ENCODE measurements around the gene INTU. TPM values are rescaled to one million over a fixed set of nuclear protein-coding genes. Genes with fewer than 3 reads are reported as not detected.
"Not testable (repeated sequence)": the region's sequence is repeated elsewhere in the genome, so short reads cannot be mapped to it uniquely, and the experiment has no call there.

The INTU gene
- polyA plus RNA-seq (ENCODE audit: insufficient read length in 4 of 4), result 10 to 100 TPM; 20.0 to 25.1 (median 23.9) TPM

DNA sequence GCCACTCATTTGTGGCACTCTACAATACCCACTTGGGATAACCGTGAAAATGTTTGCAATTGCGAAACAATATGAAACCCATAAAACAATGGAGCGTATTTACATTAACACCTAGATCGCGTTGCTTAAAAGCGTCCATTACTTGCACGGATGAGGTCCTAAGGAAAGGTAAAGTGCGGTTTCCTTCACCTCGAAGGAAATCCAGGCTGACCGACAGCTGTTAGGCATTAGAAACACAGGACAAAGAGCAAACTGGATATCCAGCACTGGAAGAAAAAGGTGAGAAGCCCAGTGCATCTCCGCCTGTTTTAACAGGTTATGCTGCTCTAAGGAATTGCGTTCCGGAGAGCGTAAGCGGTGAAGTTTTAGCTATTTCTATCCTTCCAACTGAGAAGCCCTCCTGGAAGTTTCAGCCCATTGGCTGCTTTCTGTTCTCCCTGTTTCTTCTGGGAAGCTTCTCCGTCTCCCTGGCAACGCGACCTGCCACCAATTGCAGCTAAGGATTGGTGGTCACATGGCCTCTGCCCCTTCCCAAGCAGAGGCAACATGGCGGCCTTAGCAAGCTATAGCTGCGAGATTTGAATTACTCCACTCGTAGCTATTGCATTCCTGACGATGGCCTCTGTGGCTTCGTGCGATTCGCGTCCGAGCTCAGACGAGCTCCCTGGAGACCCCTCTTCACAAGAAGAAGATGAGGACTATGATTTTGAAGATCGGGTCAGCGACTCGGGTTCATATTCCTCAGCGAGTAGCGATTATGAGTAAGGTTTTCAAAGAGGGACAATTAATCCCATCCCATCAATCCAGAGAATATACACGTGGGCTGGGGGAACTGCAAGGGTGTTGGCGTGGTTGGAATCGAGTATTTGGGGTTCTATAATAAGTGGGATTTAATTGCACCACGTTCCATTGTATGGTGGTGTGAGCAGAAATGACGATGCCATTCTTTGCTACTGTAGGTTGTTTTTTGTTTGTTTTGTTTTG lies at the start of gene INTU:
Gene INTU, plus strand, starts transcription at position 538 of the 984 bp plus-strand sequence. Its CDS starts 78 bp downstream, at position 616.
- peak; percentile 75 to 92 (median 85) for DNase-seq (ENCODE audit: low read depth in 4 of 4, low spot score in 2 of 4)

GRCh38 chr4:127586496-127586895 lies 46.3 kb upstream of the INTU start:
- DNase-seq (ENCODE audit: low read depth in 4 of 4, low spot score in 2 of 4), result not testable (repeated sequence)

- DNase-seq (ENCODE audit: low read depth in 4 of 4, low spot score in 2 of 4), result no peak
These were observed 45.7 kb upstream of the INTU start for GRCh38 chr4:127586922-127587571.

DNA sequence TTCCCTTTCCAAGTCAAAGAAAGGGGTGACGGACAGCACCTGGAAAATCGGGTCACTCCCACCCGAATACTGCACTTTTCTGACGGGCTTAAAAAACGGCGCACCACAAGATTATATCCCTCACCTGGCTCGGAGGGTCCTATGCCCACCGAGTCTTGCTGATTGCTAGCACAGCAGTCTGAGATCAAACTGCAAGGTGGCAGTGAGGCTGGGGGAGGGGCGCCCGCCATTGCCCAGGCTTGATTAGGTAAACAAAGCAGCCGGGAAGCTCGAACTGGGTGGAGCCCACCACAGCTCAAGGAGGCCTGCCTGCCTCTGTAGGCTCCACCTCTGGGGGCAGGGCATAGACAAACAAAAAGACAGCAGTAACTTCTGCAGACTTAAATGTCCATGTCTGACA lies 43.6 kb upstream of the INTU start:
- not testable (repeated sequence) for DNase-seq (ENCODE audit: low read depth in 4 of 4, low spot score in 2 of 4)

DNA sequence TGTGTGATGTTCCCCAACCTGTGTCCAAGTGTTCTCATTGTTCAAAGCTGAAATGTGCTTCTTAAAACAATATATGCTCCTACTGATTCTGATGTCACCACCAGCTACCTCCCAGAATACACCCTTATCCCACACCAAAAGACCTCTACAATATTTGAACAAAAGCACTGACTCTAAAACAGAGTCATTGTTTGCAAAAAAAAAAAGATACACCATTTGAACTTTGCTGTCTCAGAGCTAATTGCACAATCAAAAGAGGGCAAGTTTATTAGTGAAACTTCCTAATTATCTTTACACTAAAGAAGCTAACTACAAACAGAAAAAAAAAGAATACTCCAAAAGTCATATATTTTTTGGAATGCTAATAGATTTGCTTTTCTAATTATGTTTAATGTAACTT lies 34.1 kb upstream of the INTU start:
- DNase-seq (ENCODE audit: low read depth in 4 of 4, low spot score in 2 of 4), result no peak

- no peak for DNase-seq (ENCODE audit: low read depth in 4 of 4, low spot score in 2 of 4)
These were observed 31.7 kb upstream of the INTU start for GRCh38 chr4:127601029-127601428.

GRCh38 chr4:127604949-127605709 lies 27.6 kb upstream of the INTU start:
- peak in 1 of 4 donors; percentile 23 for DNase-seq (ENCODE audit: low read depth in 4 of 4, low spot score in 2 of 4)

DNA sequence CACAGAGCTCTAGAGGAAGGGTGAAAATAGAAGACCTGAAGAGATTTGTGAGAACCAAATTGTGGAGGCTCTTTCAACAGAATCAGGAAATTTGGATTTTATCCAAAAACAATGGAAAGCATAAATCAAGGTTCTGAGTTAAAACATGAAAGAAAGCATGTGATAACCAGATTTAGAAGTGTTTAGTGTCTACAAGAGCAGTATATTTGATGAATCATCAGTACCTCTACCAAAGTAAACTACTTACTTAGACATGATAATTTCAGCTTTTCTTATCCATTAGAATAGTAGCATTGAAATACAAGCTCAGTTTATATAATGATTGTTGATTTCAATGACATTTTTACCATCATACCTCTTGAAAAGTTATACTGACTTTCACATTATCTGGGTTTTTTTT lies 25.9 kb upstream of the INTU start:
- DNase-seq (ENCODE audit: low read depth in 4 of 4, low spot score in 2 of 4), result no peak

- no peak for DNase-seq (ENCODE audit: low read depth in 4 of 4, low spot score in 2 of 4)
These were observed 23.3 kb upstream of the INTU start for GRCh38 chr4:127609484-127609883.

DNA sequence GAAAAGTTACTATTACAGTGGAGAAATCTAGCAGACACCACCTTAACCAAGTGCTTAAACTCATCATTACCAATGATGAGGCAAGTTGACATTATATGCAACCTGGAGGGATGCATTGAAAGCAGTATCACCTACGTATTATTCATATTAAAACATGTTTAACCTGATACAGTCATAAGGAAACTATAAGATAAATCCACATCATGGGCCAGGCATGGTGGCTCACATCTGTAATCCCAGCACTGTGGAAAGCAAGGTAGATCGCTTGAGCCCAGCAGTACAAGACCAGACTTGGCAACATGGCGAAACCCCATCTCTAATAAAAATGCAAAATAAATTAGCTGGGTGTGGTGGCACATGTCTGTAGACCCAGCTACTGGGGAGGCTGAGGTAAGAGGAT lies 22.3 kb upstream of the INTU start:
- no peak for DNase-seq (ENCODE audit: low read depth in 4 of 4, low spot score in 2 of 4)

- DNase-seq (ENCODE audit: low read depth in 4 of 4, low spot score in 2 of 4), result no peak
These were observed 15.9 kb upstream of the INTU start for GRCh38 chr4:127616898-127617297.

DNA sequence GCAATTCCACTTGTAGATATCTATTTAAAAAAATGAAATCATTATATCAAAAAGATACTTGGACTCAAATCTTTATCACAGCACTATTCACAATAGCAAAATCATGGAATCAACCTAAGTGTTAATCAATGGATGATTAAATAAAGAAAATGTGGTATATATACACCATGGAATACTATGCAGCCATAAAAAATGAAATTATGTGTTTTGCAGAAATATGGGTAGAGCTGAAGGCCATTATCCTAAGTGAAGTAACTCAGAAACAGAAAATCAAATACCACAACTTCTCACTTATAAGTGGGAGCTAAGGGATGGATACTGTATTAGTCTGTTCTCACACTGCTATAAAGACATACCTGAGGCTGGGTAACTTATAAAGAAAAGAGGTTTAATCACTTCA lies 14.3 kb upstream of the INTU start:
- no peak for DNase-seq (ENCODE audit: low read depth in 4 of 4, low spot score in 2 of 4)

DNA sequence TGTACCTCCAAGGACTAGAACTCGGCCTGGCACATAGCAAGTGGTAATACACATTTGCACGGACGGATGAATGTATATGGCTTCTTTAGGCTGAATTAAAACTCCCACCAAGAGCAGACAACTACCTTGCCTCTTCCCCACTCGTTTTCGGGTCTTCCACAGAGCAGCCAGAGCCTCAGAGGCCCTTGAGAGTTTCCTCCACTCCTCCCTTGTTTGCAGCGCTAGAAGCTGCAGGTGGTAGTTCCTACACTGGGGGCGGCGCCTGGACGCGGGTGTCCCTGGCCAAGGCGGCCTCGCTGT lies 10.2 kb upstream of the INTU start:
- DNase-seq (ENCODE audit: low read depth in 4 of 4, low spot score in 2 of 4), result no peak

DNA sequence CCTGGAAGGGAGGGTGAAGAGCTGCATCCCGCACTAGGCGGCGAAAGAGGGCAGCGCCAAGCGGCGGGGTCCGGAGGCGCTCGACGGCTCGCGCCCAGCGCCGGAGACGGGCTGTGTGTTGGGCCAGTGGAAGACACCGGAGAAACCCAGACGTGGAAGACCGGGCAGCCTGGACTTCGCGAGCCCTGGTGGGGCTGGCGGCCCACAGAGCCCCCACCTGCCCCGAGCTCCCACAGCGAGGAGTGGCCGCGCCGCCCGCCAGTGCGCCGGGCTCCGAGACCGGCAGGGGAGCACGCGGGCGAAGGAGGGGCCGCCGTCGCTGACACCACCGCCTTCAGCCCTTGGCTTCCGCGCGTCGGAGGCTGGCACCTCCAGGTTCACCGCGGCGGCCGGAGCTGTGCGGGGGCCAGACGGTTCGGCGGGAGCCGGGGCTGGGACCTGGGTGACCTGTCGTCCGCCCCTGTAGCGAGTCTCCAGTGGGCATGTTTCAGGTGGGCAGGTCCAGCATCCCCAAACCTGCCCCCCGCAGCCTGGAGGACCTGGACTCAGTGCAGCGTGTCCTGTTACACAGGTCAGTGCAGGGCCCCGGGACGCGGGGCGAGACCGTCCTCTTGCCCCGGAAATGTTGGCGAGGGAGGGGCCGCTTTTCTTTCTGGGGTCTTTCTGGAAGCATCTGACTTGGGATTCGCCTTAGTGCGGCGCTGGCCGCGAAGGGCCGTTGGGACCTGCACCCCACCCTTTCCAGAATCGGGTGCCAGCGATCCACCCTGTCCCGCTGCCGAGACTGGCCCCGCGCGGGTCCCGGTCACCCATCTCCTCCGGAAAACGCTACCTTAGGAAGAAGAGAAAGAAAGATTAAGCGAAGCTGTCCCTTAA lies 9.6 kb upstream of the INTU start:
- peak in 1 of 4 donors; percentile 48 for DNase-seq (ENCODE audit: low read depth in 4 of 4, low spot score in 2 of 4)

GRCh38 chr4:127623797-127624083 lies 9.0 kb upstream of the INTU start:
- peak in 1 of 4 donors; percentile 26 for DNase-seq (ENCODE audit: low read depth in 4 of 4, low spot score in 2 of 4)

GRCh38 chr4:127624173-127624572 lies 8.6 kb upstream of the INTU start:
- no peak for DNase-seq (ENCODE audit: low read depth in 4 of 4, low spot score in 2 of 4)

- DNase-seq (ENCODE audit: low read depth in 4 of 4, low spot score in 2 of 4), result no peak
These were observed 3.4 kb upstream of the INTU start for GRCh38 chr4:127629371-127629770.

DNA sequence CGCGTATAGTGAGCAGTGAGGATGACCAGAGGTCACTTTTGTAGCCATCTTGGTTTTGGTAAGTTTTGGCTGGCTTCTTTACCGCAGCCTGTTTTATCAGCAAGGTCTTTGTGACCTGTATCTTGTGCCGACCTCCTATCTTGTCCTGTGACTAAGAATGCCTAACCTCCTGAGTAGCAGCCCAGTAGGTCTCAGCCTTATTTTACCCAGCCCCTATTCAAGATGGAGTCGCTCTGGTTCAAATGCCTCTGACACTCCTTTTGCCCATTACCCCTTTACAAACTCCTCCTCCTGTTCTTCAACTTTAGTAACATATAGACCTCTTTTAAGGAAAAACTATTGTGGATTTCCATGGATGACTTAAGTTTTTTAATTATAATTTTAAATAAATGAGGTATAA lies 2.6 kb upstream of the INTU start:
- no peak for DNase-seq (ENCODE audit: low read depth in 4 of 4, low spot score in 2 of 4)

DNA sequence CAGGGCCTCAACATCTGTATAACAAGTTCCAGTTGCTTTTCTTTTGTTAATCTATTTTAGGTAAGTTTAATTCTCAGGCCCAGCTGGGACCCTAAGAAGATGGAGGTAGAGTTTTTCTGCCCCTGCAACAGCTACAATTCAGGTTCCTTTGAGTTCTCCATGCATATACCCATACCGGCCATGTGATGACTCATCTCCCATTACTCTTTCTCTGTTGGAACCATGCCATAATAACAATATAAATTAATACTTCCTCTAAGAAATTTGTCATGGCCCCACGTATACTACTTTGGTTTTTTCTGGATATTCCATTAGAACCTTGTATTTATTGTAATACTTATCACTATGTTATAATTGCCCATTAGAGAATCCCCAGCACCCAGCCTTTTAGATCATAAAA lies 1.3 kb upstream of the INTU start:
- no peak for DNase-seq (ENCODE audit: low read depth in 4 of 4, low spot score in 2 of 4)

GRCh38 chr4:127634181-127634580 lies 1.4 kb downstream of the INTU start:
- DNase-seq (ENCODE audit: low read depth in 4 of 4, low spot score in 2 of 4), result no peak

Data from left renal cortex interstitium (tissue), 4 donors.